Measurements from ENCODE around the gene SMIM44. TPM values are rescaled to one million over a fixed set of nuclear protein-coding genes. Genes with fewer than 3 reads are reported as not detected.

Gene SMIM44
- total RNA-seq, 1 donor from 2014 or later: not detected

DNA sequence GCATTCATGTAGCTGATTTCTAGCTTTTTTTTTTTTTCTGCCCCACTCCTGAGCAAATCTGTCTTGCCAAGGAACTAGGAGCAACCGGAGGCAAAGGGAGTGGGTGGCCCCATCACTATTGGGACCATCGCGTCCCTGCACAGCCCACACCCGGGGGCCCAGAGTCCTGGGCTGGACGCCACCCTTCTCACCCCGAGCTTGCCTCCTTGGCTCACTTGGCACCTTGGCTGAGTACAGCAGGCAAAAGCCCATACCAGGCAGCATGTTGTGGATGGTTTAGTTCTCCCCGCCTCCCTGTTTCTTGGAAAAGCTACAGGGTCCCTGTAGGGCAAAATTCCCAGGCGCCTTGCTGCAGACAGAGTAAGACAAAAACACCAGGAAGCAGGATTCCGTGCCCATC is 16.6 kb downstream of the SMIM44 start:
- Mint-ChIP-seq H3K27me3 (ENCODE audit: low read depth) (peaks cover 80% of the 10 kb centered on the region), H3K36me3 (ENCODE audit: low read depth) (no peaks in the 10 kb centered on the region), H3K27ac (ENCODE audit: unreplicated experiment) (no peak overlapping the region), H3K9me3 (peaks cover 4% of the 10 kb centered on the region), H3K4me1 (peaks cover 5% of the 10 kb centered on the region), H3K4me3 (no peak overlapping the region)
- DNase-seq (ENCODE audit: low read depth, low spot score): no peak
- TF ChIP-seq, protein P1, sequence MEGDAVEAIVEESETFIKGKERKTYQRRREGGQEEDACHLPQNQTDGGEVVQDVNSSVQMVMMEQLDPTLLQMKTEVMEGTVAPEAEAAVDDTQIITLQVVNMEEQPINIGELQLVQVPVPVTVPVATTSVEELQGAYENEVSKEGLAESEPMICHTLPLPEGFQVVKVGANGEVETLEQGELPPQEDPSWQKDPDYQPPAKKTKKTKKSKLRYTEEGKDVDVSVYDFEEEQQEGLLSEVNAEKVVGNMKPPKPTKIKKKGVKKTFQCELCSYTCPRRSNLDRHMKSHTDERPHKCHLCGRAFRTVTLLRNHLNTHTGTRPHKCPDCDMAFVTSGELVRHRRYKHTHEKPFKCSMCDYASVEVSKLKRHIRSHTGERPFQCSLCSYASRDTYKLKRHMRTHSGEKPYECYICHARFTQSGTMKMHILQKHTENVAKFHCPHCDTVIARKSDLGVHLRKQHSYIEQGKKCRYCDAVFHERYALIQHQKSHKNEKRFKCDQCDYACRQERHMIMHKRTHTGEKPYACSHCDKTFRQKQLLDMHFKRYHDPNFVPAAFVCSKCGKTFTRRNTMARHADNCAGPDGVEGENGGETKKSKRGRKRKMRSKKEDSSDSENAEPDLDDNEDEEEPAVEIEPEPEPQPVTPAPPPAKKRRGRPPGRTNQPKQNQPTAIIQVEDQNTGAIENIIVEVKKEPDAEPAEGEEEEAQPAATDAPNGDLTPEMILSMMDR (conservative IDR thresholded peaks at IDR 0.05): no peak

GRCh38 chr19:3465552-3465951 is 17.7 kb downstream of the SMIM44 start:
- H3K27ac Mint-ChIP-seq (ENCODE audit: unreplicated experiment): no peak overlapping the region
- H3K9me3 Mint-ChIP-seq: peaks cover 4% of the 10 kb centered on the region
- H3K27me3 Mint-ChIP-seq (ENCODE audit: low read depth): peaks cover 81% of the 10 kb centered on the region
- no peak for DNase-seq (ENCODE audit: low read depth, low spot score)
- no peak overlapping the region for H3K4me3 Mint-ChIP-seq
- TF ChIP-seq, protein P1 (conservative IDR thresholded peaks at IDR 0.05): no peak
- H3K36me3 Mint-ChIP-seq (ENCODE audit: low read depth): no peaks in the 10 kb centered on the region
- H3K4me1 Mint-ChIP-seq: peaks cover 5% of the 10 kb centered on the region

DNA sequence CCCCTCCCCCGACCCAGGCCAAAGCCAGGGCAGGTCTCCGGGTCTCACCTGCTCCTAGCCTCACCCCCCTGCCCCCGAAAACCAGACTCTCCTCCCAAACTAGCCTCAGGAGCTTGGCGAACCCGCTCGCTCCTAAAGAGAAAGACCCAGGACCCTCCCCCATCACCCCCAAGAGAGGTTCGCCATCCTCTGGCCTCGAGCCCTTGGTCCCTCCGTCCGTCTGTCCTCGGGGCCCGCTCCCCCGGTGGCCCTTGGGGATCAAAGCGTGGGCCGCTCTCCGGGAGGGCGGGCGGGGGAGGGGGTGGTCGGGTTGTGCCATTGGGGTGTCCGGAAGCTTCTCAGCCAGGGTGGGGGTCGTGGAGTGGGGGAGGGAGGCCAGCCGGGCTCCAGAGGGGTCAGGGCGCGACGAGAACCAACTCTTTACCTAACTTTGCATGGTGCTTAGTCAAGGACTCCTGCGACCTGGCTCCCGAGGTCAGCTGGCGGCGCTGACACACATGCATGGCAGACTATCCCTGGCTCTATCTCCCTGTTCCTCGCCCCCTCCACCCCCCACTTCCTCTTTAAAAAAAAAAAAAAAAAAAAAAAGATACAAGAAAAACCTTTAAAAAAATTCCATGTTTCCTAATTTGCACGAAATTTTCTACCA is 18.5 kb downstream of the SMIM44 start:
- Mint-ChIP-seq H3K36me3 (ENCODE audit: low read depth) (no peaks in the 10 kb centered on the region), H3K4me3 (no peak overlapping the region), H3K27me3 (ENCODE audit: low read depth) (peaks cover 80% of the 10 kb centered on the region), H3K9me3 (peaks cover 4% of the 10 kb centered on the region), H3K27ac (ENCODE audit: unreplicated experiment) (no peak overlapping the region), H3K4me1 (peaks cover 5% of the 10 kb centered on the region)
- DNase-seq (ENCODE audit: low read depth, low spot score): no peak
- TF ChIP-seq, protein P1 (conservative IDR thresholded peaks at IDR 0.05): no peak

- H3K9me3 Mint-ChIP-seq: peaks cover 4% of the 10 kb centered on the region
- peaks cover 9% of the 10 kb centered on the region for H3K4me1 Mint-ChIP-seq
- TF ChIP-seq, protein P1 (conservative IDR thresholded peaks at IDR 0.05): no peak
- DNase-seq (ENCODE audit: low read depth, low spot score): no peak
- no peak overlapping the region for H3K27ac Mint-ChIP-seq (ENCODE audit: unreplicated experiment)
- H3K4me3 Mint-ChIP-seq: no peak overlapping the region
- H3K36me3 Mint-ChIP-seq (ENCODE audit: low read depth): no peaks in the 10 kb centered on the region
- H3K27me3 Mint-ChIP-seq (ENCODE audit: low read depth): peaks cover 80% of the 10 kb centered on the region
Measured at GRCh38 chr19:3463714-3464586, 19.3 kb downstream of the SMIM44 start.

GRCh38 chr19:3462991-3463713 is 20.1 kb downstream of the SMIM44 start:
- no peak for DNase-seq (ENCODE audit: low read depth, low spot score)
- no peak overlapping the region for H3K27ac Mint-ChIP-seq (ENCODE audit: unreplicated experiment)
- no peaks in the 10 kb centered on the region for H3K36me3 Mint-ChIP-seq (ENCODE audit: low read depth)
- TF ChIP-seq, protein P1 (conservative IDR thresholded peaks at IDR 0.05): no peak
- H3K4me1 Mint-ChIP-seq: peaks cover 14% of the 10 kb centered on the region
- peaks cover 2% of the 10 kb centered on the region for H3K9me3 Mint-ChIP-seq
- H3K27me3 Mint-ChIP-seq (ENCODE audit: low read depth): peaks cover 83% of the 10 kb centered on the region
- no peak overlapping the region for H3K4me3 Mint-ChIP-seq

Measured in neural crest cell (in vitro differentiated cells).